NCI-H146 (cell line): ENCODE measurements around the gene TARBP2.

Experiments used
- DNase-seq: peaks from one replicate; lab custom pipeline; 2025; lab: John Stamatoyannopoulos, UW

Gene TARBP2

GRCh38 chr12:53496752-53497032 lies 4.4 kb upstream of the TARBP2 start:
- DNase-seq: no peak

- no peak for DNase-seq
Measured at GRCh38 chr12:53497461-53497860, 3.6 kb upstream of the TARBP2 start.

DNA sequence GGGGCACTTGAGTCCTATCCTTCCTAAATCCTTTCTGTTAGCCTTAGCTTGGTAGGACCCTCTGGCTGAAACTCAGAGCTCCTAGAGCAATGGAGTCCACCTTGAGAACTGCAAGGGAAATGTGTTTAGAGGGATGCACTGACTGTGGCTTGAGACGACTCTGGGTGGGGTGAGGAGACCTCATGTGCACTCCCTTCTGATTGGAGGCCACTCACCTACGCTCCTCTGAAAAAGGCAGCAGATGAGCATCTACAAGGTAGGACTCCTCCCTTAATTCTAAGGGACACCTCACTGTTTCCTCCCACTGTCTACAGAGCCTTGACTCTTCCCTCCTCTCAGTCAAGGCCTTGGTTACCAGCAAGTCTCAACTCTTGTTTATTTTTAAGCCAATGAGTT lies 2.9 kb upstream of the TARBP2 start:
- DNase-seq: no peak

- DNase-seq: peak; percentile 84
Measured at GRCh38 chr12:53499266-53500141, 1.6 kb upstream of the TARBP2 start, which contains the start of gene MAP3K12. Gene MAP3K12 (minus strand): TSS chr12:53499458. CDS start chr12:53487391, 12,067 bp downstream.

GRCh38 chr12:53500142-53500775 lies 824 bp upstream of the TARBP2 start:
- peak; percentile 47 for DNase-seq

DNA sequence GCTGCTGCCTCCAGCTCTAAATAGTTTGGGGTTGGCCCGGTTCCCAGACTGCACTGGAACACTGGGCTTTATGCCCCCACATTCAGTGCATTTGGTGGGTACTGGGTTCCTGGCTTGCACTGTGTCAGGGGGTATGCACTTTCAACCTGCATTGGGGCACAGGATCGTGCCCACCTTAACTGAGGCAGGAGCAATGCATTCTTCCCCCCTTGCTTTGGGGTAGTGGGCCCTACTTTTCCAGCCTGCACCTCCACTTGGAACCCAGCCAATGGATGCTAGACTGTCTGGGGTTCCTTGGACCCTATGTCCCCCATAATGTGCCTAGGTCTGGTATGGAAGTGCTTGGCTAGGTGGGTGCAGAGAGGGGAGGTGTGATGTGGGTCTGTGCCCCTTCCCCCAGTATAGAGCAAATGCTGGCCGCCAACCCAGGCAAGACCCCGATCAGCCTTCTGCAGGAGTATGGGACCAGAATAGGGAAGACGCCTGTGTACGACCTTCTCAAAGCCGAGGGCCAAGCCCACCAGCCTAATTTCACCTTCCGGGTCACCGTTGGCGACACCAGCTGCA lies 615 bp downstream of the TARBP2 start:
- no peak for DNase-seq

DNA sequence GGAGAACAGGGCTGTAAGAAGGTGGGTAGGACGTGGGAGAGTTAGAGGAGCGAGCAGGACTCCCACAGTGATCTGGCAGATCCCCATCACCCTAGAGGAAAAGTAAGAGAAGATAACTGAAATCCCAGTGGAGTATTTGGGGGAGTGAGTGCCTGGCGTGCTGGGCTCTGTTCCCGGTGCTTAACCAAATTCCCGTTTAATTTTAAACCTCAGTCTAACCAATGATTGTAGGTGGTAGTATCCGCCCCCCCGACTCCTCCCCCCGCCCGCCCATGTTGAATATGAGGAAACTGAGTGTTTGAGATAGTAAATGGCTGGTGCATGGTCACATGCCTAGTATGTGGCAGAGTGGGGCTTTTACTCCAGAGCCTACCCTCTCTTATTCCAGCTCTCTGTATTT lies 1.2 kb downstream of the TARBP2 start:
- DNase-seq: no peak

DNA sequence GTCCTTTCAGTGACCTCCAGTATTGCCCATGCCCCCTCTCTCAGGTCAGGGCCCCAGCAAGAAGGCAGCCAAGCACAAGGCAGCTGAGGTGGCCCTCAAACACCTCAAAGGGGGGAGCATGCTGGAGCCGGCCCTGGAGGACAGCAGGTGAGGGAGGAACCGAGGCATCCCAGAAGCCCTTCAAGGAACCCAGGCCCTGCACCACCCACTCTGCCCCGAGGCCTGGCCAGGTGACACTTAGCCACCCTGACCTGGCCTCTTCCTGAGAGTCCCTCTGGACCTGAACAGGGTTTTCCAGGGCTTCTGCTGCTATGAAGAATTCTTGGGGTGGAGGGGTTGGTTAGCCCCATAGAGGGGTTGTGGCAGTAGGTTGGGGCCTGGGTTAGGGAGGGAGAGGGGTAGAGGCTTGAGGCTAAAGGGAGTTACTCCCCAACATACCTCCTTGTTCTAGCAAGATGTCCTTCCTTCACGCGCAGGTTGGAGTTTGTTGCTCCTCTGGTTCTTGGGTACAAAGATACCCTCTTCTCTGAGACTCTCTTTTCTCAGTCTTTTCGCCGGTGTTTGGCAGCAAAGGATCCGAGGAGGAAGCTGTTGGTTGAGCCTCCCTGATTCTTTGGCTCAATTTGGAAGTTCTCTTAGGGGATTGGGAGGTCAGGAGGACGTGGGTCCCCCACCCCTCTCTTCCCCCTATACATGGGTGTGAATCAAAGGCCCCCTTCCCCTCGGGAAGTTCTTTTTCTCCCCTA lies 2.1 kb downstream of the TARBP2 start:
- DNase-seq: no peak

GRCh38 chr12:53504004-53504920 lies 3.2 kb downstream of the TARBP2 start:
- DNase-seq: no peak

DNA sequence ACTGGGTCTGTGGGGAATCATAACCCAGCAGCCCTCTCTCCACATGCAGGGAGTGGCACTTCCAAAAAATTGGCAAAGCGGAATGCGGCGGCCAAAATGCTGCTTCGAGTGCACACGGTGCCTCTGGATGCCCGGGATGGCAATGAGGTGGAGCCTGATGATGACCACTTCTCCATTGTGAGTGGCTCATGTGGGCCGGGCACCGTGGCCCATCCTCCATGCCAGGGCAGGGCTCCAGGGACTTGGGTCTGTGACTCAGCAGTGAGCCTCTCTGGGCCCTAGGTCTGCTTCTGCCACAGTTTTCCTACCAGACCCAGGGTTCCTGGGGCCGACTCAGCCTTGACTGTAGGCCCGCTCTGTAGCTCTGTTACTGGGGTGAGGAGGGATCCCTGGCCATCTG lies 4.0 kb downstream of the TARBP2 start:
- DNase-seq: no peak

GRCh38 chr12:53505555-53506449 lies 4.7 kb downstream of the TARBP2 start:
- DNase-seq: no peak

GRCh38 chr12:53506450-53506785 lies 5.3 kb downstream of the TARBP2 start:
- no peak for DNase-seq

- no peak for DNase-seq
Measured at GRCh38 chr12:53506881-53507602, 6.0 kb downstream of the TARBP2 start, which contains the start of gene NPFF. Gene NPFF (minus strand): TSS chr12:53507484. CDS start chr12:53507474, 10 bp downstream.

- no peak for DNase-seq
Measured at GRCh38 chr12:53507603-53507885, 6.5 kb downstream of the TARBP2 start.

DNA sequence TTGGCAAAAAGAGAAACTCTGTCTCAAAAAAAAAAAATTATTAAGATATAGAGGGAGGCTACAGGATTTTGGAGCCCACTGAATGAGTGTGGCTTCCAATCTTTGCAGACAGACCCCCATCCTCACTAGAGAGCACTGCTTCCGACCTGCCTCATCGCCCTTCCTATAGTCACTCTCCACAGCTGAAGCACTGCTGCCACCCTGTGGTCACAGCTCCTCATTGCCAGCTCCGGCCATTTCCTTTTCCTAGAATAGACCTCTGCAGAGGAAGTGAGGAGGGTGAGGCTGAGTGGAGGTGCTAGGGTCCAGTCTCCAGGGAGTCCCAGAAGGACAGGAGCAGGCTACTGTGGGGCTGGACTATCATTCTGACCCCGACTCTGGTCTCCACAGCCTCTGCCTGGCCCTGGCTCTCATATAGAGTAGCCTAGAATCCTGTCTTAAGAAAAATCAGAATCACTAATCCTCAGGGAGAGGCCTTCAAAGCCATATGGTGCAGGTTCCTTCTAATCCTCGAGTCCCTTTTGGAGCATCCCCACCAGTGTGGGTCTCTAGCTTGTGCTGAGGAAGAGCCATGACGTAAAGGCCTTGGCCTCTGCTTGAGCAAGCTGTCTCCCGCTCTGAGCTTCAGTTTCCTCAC lies 7.6 kb downstream of the TARBP2 start:
- DNase-seq: peak; percentile 76

DNA sequence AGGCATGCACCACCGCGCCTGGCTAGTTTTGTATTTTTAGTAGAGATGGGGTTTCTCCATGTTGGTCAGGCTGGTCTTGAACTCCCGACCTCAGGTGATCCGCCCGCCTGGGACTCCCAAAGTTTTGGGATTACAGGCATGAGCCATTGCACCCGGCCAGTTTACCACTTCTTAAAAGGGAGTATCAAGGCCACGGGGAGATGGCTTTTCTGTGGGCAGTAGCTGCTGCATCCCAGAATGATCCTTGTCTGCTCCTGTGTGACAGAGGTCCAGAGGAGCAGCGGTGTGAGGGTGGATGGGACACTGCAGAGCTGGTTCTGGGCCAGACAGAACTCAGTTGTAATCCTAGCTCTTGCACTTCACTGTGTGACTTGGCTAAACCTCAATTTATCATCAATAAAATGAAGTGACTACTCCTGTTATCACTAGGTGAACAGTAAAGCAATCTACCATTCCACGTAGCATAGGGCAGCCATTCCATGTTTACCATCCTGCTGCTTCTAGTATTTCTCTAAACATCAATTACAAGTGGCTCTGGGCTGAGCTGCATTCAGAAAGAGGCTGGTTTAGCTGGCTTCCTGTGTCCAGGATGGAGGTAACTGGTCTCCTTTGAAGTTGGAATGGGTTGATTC lies 9.2 kb downstream of the TARBP2 start:
- DNase-seq: no peak

DNA sequence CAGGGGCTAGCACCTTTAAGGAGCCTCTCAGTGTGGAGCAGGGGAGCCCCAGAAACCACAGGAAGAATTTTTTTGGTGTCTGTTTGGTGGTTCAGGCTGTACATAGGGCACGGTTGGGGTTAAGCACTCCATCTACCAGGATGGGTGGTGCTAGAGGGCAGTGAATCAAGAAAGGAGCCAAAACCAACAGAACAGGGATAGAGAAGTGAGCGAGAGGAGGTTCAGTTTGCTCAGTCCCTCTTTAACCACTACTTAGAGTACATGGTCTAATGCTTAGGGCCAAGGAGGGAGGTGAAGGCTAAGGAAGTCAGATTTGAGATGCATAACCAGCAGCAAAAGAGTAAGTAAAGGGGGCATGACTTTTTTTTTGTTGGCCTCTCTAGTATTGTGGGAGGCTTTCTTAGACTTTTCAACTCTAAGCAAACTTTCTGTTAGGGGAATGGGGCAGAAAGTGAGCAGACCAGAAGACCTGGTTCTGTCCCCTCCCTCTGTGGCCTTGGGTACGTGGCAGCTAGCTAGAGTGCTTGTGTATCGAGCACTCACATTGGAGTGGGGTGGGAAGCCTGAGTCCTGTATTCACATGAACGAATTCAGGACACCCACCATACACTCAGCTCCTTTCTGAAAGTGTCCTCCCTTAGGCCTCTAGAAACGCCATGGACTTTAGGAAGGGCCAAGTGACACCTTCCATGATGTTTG lies 12.8 kb downstream of the TARBP2 start:
- no peak for DNase-seq

DNA sequence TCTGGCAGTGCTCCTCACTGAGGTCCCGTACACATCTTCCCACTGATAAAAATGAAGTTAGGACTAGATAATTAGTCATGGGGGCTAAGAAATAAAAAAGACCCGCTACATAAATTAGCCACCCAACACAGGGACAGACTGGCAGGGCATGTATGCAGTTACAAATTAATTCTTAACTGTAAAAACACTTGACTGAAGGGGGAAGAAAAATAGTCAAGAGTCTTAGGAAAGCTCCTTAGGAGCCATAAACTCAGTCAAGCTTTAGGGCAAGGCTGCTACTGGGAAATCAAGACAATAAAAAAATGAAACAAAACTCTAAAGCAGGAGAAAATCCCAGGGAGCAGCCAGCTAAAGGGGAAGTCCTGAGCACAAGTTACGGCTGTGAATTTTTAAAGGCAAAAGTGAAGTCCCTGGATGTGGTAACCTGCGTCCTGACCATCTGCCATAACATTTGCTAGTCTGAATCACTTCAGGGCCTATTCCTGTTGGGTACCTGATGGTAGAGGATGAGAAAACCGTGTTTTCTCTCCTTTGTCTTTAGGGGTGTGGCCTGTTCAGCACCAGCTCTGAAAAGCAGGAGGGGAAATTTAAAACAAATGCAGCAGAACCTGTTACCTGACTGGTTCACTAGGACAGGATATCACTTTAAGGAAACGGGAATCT lies 13.7 kb downstream of the TARBP2 start:
- no peak for DNase-seq
